HG02938 (cell line): ENCODE data around the gene ITPRID1.

Source experiments
- ATAC-seq: cut with Tn5 transposase; IDR thresholded peaks from one replicate; pipeline ENCODE4 v1.9.1; 2021; ENCODE audit warnings: mild to moderate bottlenecking, moderate library complexity; ENCODE audit not compliant: unreplicated experiment

ITPRID1 gene

GRCh38 chr7:31692871-31693270, 179.0 kb downstream of the ITPRID1 start:
- ATAC-seq, result no peak

GRCh38 chr7:31695859-31696614, 182.1 kb downstream of the ITPRID1 start:
- no peak for ATAC-seq

GRCh38 chr7:31699050-31699449, 185.2 kb downstream of the ITPRID1 start:
- ATAC-seq, result no peak

GRCh38 chr7:31702354-31702753, 188.5 kb downstream of the ITPRID1 start:
- ATAC-seq, result no peak

GRCh38 chr7:31705377-31705776, 191.5 kb downstream of the ITPRID1 start:
- no peak for ATAC-seq

GRCh38 chr7:31707089-31707488, 193.2 kb downstream of the ITPRID1 start:
- ATAC-seq, result no peak
